PC-9 (cell line): ENCODE data around the gene MAPKAPK2.

Source experiments
- CTCF ChIP-seq: fragments of 200-600 bp; sonication (generic); conservative IDR thresholded peaks from 2 replicates; pipeline ENCODE4 v1.6.1; 2017; ENCODE audit warnings: mixed run types, antibody characterized with exemption, mild to moderate bottlenecking, moderate library complexity
- EZH2 ChIP-seq: fragments of 200-600 bp; sonication (generic); IDR thresholded peaks from 2 replicates; pipeline ENCODE4 v1.8.0; 2017; ENCODE audit warnings: antibody characterized with exemption, low read depth

DNA sequence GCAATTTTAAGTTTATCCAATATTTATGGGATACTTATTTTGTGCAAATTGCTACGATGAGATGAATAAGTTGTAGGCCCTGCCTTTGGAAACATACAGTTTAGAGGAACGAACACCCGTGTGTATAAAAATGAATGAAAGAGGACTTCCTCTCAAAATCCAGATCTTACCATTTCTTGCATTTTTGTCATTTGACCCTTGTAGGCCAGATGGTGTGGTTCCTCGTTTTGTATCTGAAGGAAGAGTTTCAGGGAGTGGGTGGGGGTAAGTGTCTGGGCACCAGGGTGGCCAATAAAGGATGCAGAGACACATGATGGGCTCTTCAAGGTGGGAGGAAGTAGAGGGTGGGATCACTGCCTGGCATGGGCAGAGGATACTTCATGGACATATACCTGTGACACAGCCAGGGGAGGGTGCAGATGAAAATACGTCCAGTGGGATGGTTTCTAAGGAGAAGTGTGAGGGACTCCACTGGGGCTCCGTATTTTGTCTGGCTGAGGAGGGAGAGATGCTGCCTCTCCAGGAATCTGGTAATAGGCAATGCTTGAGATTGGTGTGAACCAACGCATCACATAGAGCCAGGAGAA lies 14.4 kb downstream of the MAPKAPK2 start:
- TF ChIP-seq CTCF: no peak
- no peak for TF ChIP-seq EZH2
